NK-92 treated with Interleukin-12 subunit alpha and Interleukin-12 subunit beta, amount 100 ng/mL, for 24 hours (cell line): ENCODE data around the gene TMEM145.

ENCODE experiments used
- DNase-seq: peaks from one replicate; lab custom pipeline; 2025; lab: John Stamatoyannopoulos, UW

The TMEM145 gene

GRCh38 chr19:42277821-42278451 lies 35.2 kb upstream of the TMEM145 start:
- DNase-seq, result no peak

GRCh38 chr19:42278452-42279154 lies 34.5 kb upstream of the TMEM145 start:
- no peak for DNase-seq

DNA sequence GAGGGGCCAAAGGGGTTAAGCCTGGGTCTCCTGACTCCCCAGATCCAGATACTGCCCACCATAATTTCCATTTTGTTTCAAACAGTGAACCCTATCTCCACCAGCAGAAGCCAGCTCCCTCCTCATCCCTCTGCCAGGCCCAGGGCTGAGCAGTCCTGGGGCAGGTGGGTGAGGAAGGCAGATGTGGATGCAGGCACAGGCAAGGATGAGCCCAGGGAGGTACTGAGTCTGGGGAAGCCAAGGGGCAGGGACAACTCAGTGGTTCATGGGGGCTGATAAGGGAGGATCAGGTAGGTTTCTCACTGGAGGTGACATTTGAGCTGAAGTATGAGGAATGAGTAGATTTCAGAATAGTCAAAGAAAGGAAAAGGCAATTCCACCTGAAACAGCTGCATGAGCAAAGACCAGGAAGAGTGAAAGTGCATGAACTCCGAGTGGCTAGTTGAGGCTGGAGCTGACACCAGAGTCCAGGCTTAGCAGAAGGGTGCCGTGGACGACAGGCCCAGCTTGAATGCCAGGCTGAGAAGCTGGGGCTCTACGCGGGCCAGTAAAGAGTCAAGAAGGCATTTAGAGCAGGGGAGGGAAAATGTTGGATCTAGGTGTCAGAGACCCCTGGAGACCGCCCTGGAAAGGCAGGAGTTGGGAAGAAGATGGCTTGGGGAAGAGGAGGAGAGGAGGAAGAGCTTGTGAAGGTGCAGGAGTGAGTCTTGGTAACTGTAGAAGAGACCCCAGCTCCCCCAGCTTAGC lies 33.8 kb upstream of the TMEM145 start:
- no peak for DNase-seq

DNA sequence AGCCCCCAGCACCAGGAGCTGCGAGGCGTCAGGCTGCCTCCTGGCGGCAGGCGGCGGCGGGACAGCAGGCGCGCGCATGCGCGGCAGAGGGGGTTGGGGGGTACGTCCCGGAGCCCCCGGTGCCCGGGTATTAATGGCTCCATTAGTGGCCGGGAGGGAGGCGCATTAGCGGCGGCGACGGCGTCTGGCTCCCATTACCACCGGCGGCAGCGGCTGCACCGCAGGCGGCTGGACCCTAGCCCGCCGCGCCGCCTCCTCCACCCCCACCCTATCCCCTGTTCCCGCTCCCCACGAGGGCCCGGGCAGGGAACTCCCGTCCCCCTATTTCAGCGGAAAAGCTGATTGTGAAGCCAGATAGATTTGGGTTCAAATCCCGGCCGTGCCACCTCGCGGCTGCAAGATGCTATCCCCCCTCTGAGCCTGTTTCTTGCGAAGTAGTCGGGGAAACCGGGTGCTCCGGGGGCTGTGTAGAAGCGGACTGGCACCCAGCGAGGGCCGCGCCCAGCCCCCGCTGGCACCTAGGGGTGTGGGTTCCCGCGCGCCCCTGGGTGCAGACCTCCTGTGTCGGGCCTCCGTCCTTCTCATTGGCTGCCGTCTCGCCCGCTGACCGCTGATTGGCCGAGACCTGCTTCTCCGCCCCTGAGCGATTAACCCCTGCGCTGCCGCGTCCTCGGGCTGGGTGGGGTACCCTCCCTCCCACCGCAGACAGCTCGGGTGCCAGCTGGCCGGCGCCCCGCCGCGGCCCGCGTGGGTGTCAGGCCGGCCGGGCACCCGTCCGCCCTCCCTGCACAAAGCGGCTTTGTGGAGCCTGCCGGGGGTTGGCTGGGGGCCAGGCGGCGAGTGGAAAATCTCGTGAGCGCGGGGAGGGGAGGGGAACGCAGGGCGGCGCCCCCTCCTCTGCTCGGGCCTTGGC lies 33.0 kb upstream of the TMEM145 start:
- peak; percentile 90 for DNase-seq

GRCh38 chr19:42280815-42281145 lies 32.3 kb upstream of the TMEM145 start:
- DNase-seq, result no peak

GRCh38 chr19:42281146-42281826 lies 31.8 kb upstream of the TMEM145 start:
- no peak for DNase-seq

- DNase-seq, result peak; percentile 32
Measured at GRCh38 chr19:42281827-42282762, 31.0 kb upstream of the TMEM145 start.

GRCh38 chr19:42282819-42283187 lies 30.3 kb upstream of the TMEM145 start:
- no peak for DNase-seq

GRCh38 chr19:42283188-42284065 lies 29.7 kb upstream of the TMEM145 start:
- DNase-seq, result peak; percentile 96

DNA sequence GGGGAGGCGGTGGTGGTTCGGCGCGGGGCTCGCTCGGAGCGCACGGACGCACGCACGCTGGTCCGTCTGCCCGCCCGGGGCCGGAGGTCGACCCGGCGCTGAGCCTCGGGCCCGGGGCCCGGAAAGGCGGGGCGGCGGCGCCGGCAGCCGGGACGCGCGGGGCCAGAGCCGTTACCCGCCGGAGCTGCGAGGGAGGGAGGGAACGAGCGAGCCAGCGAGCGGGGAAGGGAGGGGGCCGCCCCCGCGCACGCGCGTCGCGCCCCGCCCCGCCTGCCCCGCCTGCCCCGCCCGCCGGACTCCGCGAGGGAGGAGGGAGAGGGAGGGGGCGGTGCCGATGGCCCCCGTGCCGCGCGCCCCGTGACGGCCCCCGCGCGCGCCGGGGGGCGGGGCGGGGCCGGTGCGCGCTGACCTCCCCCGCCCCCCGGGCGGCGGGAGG lies 29.0 kb upstream of the TMEM145 start:
- peak; percentile 81 for DNase-seq

GRCh38 chr19:42284591-42285341 lies 28.3 kb upstream of the TMEM145 start:
- DNase-seq, result no peak

DNA sequence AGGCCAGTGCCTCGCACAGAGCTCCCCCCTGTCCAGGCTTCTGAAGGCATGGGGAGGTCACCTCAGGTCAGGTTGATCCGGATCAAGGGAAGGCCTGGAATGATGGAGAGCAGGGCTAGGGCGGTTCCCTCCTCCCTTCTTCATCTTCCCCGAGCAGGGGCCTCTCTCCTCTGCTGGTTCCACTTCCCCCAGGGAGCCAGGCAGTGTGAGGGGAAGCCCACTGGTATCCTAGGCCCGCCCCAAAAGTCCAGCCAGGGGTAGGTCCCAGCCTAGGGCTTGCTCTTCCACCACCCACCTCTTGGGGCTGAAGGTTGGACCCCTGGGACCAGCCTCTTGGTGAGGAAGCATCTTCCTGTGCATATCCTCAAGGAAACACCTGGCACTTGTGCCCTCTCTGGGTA lies 27.6 kb upstream of the TMEM145 start:
- DNase-seq, result no peak

- DNase-seq, result no peak
Measured at GRCh38 chr19:42285988-42286348, 27.1 kb upstream of the TMEM145 start.

DNA sequence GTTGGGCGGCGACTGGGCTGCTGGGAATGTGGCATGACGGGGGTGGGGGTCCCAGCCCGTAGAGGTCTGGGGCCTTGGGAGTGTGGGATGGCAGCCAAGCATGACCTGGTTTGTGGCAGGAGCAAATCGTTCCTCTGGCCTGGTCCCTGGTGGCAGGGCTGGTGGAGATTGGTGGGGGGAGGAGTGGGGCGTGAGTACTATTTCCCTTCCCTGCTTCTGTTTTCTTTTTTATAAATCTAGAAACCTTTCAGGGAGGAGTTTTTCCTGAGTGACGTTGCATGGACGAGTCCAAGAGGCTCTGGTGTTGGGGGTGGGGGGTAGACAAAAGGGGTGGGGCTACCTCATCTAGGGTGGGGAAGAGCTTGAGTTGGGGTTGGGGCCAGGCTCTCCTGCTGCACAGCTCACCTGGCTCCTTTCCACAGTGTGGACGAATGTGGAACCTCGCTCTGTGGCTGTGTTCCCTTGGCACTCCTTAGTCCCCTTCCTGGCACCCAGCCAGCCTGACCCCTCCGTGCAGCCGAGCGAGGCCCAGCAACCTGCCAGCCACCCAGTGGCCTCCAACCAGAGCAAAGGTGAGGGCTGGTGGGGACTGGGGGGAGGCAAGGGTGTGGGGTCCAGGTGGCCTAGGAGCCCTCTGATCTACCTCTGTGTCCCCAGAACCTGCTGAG lies 26.6 kb upstream of the TMEM145 start:
- DNase-seq, result no peak

DNA sequence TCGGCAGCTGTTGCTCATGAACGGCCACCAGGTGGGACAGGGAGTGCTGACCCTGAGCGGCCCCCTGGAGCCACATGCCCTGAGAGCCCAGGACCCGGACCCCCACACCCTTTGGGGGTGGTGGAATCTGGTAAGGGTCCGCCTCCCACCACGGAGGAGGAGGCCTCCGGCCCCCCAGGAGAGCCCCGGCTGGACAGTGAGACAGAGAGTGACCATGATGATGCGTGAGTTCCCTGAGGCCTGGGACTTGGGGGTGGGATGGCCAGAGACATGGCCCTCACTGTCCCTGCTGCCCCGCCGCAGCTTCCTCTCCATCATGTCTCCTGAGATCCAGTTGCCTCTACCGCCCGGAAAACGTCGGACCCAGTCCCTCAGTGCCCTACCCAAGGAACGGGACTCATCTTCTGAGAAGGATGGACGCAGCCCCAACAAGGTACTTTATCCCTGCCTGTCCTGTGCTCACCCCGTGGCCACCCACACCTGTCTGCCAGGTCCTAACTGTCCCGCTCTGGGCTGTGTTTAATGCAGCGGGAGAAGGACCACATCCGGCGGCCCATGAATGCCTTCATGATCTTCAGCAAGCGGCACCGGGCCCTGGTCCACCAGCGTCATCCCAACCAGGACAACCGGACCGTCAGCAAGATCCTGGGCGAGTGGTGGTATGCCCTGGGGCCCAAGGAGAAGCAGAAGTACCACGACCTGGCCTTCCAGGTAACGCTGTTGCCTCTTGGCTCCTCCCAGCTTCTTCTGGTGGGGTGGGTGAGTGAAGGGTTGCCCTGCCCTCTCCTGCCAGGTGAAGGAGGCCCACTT lies 25.9 kb upstream of the TMEM145 start:
- DNase-seq, result no peak

GRCh38 chr19:42287827-42288107 lies 25.3 kb upstream of the TMEM145 start:
- DNase-seq, result no peak

DNA sequence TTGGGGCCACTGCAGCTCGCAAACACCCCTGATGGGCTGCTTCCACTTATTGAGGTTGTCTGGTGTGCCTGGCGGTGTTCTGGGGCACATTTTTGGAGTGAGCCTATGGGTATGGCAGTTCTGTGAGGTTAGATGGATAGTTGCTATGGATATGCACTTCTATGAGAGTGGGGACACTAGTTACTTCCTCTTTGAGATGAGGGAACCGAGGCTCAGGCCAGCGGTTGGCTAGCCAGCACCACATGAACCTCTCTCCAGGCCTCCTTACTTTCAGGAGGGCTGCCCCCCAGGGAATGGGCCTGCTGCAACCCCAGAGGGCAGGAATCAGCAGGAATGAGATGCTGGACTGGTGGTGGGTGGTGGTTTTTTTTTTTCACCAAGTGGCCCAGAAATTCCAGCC lies 24.7 kb upstream of the TMEM145 start:
- DNase-seq, result no peak
